PC-3 (cell line): Measurements from ENCODE around the gene SF3B2. TPM values are rescaled to one million over a fixed set of nuclear protein-coding genes. Genes with fewer than 3 reads are reported as not detected.

Source experiments
- ATAC-seq: fragments of 200-7000 bp; cut with Tn5 transposase; 2 replicates; pipeline ENCODE4 v1.9.1; 2020; ENCODE audit warnings: mild to moderate bottlenecking, moderate library complexity
- BruUV-seq: library from RNA; stranded (reverse); fragments of 400-500 nt; replicated peaks from 2 replicates; lab custom pipeline; 2021; lab: Mats Ljungman, UMichigan
- CTCF ChIA-PET: fragments of 300-600 bp; sonication (Branson Sonifier 250); formaldehyde crosslinking; loops from one replicate; lab custom pipeline; 2022; ENCODE audit warnings: antibody characterized with exemption; lab: Charles Lee
- POLR2A ChIA-PET: fragments of 300-600 bp; sonication (Branson Sonifier 250); formaldehyde crosslinking; loops from one replicate; lab custom pipeline; 2022; ENCODE audit warnings: antibody characterized with exemption; ENCODE audit not compliant: unreplicated experiment; lab: Charles Lee
- DNase-seq: peaks from one replicate; pipeline ENCODE4 v3.0.0-alpha.2; 2015
- H2AFZ ChIP-seq: fragments of 300-600 bp; sonication (generic); 2 replicates; pipeline ENCODE4 v1.6.0; 2016; ENCODE audit warnings: antibody characterized with exemption, low read length
- H3F3A ChIP-seq: fragments of 300-600 bp; sonication (generic); one replicate; pipeline ENCODE4 v1.6.0; 2017; ENCODE audit warnings: antibody characterized with exemption, low read length, control low read depth, mild to moderate bottlenecking; ENCODE audit not compliant: unreplicated experiment
- H3K27ac ChIP-seq: fragments of 300-600 bp; sonication (generic); 2 replicates; pipeline ENCODE4 v1.5.1; 2016; ENCODE audit warnings: mild to moderate bottlenecking, low read length
- H3K27me3 ChIP-seq: fragments of 300-600 bp; sonication (generic); 2 replicates; pipeline ENCODE4 v1.6.1; 2016; ENCODE audit warnings: low read length, mixed read lengths
- H3K36me3 ChIP-seq: fragments of 300-600 bp; sonication (generic); 2 replicates; pipeline ENCODE4 v1.6.1; 2016; ENCODE audit warnings: low read depth, mixed run types, low read length, mixed read lengths
- H3K4me1 ChIP-seq: fragments of 300-600 bp; sonication (generic); 2 replicates; pipeline ENCODE4 v1.5.1; 2016; ENCODE audit warnings: low read length; ENCODE audit not compliant: insufficient read depth
- H3K4me2 ChIP-seq: fragments of 300-600 bp; sonication (generic); 2 replicates; pipeline ENCODE4 v1.6.0; 2016; ENCODE audit warnings: low read length
- H3K4me3 ChIP-seq: fragments of 300-600 bp; sonication (generic); 2 replicates; pipeline ENCODE4 v1.5.1; 2016; ENCODE audit warnings: mild to moderate bottlenecking, low read length, mixed read lengths
- H3K79me2 ChIP-seq: fragments of 300-600 bp; sonication (generic); 2 replicates; pipeline ENCODE4 v1.6.1; 2017; ENCODE audit warnings: low read length, mixed read lengths
- H3K9ac ChIP-seq: fragments of 300-600 bp; sonication (generic); 2 replicates; pipeline ENCODE4 v1.6.0; 2016; ENCODE audit warnings: mild to moderate bottlenecking, low read length
- H3K9me2 ChIP-seq: fragments of 300-600 bp; sonication (generic); replicated peaks from 2 replicates; pipeline ENCODE4 v1.6.1; 2016; ENCODE audit warnings: mixed run types, low read length, mixed read lengths
- H3K9me3 ChIP-seq: fragments of 300-600 bp; sonication (generic); 2 replicates; pipeline ENCODE4 v1.6.1; 2016; ENCODE audit warnings: low read length, mixed read lengths
- H4K20me1 ChIP-seq: fragments of 300-600 bp; sonication (generic); 2 replicates; pipeline ENCODE4 v1.6.1; 2016; ENCODE audit warnings: low read length, mixed read lengths
- CTCF ChIP-seq: fragments of 300-600 bp; sonication (generic); conservative IDR thresholded peaks from 2 replicates; pipeline ENCODE4 v1.5.1; 2017; ENCODE audit warnings: antibody characterized with exemption, low read depth, mild to moderate bottlenecking, low read length
- EZH2 ChIP-seq: fragments of 300-600 bp; sonication (generic); IDR thresholded peaks from one replicate; pipeline ENCODE4 v1.6.1; 2017; ENCODE audit warnings: antibody characterized with exemption, mild to moderate bottlenecking, low read length; ENCODE audit not compliant: unreplicated experiment
- EZH2phosphoT487 ChIP-seq: fragments of 300-600 bp; sonication (generic); IDR thresholded peaks from 2 replicates; pipeline ENCODE4 v1.6.1; 2018; ENCODE audit warnings: mild to moderate bottlenecking, antibody characterized with exemption, low read length, borderline replicate concordance
- intact Hi-C: fragments of 100-400 bp; cut with micrococcal nuclease; formaldehyde crosslinking; loops from 2 replicates; pipeline ENCODE4 v1.9.0; 2023
- total RNA-seq: library from RNA; depleted of rRNA; stranded (reverse); fragments of >200 nt; gene quantifications from 2 replicates; pipeline ENCODE4 v1.2.3, GENCODE V29; 2014

Gene SF3B2
- total RNA-seq, 1 experiment from 2014 or later, result 241 TPM

GRCh38 chr11:66073669-66074068 lies 21.5 kb downstream of the SF3B2 start:
- Histone ChIP-seq H3K9me2 (no peaks in the 10 kb centered on the region), H2AFZ (no peak overlapping the region), H3K27ac (no peak overlapping the region), H3K4me3 (no peak overlapping the region), H3K36me3 (peaks cover 7% of the 10 kb centered on the region), H3K79me2 (peaks cover 61% of the 10 kb centered on the region), H3K4me1 (peaks cover 25% of the 10 kb centered on the region), H3K9me3 (no peaks in the 10 kb centered on the region), H3F3A (peaks cover 7% of the 10 kb centered on the region), H4K20me1 (no peaks in the 10 kb centered on the region), H3K9ac (no peak overlapping the region), H3K4me2 (no peak overlapping the region), H3K27me3 (no peaks in the 10 kb centered on the region)
- ATAC-seq (no peak), DNase-seq (no peak)
- BruUV-seq, result no TSS peak
- POLR2A ChIA-PET, result interaction anchor here (0.6 to 0.7 kb wide), 2 partner anchors 158 to 240 kb away, joined by 3 to 24 read pairs; no protein-coding TSS in a partner anchor
- intact Hi-C loops, result loop anchor here (5.0 kb wide), 1 partner anchor 39 kb away; no protein-coding TSS in a partner anchor
- CTCF ChIA-PET, result no interaction called here
- TF ChIP-seq CTCF (no peak), EZH2 (no peak), EZH2phosphoT487 (no peak)

GRCh38 chr11:66075273-66075672 lies 23.1 kb downstream of the SF3B2 start:
- H3K9ac ChIP-seq, result no peak overlapping the region
- H4K20me1 ChIP-seq, result no peaks in the 10 kb centered on the region
- H3K36me3 ChIP-seq, result no peaks in the 10 kb centered on the region; the same call in none of the 2 replicates
- no peaks in the 10 kb centered on the region for H3K9me2 ChIP-seq
- H2AFZ ChIP-seq, result no peak overlapping the region
- no peak for TF ChIP-seq CTCF
- no peak for TF ChIP-seq EZH2
- TF ChIP-seq EZH2phosphoT487, result no peak
- ATAC-seq (no peak), DNase-seq (no peak)
- peaks cover 75% of the 10 kb centered on the region for H3K79me2 ChIP-seq
- intact Hi-C loops, result no loop called here
- no peaks in the 10 kb centered on the region for H3K9me3 ChIP-seq
- ChIA-PET CTCF (no interaction called here), POLR2A (interaction anchor here (0.6 kb wide), 1 partner anchor 19 kb away, joined by 4 read pairs; no protein-coding TSS in a partner anchor)
- no peak overlapping the region for H3K27ac ChIP-seq
- H3K27me3 ChIP-seq, result no peaks in the 10 kb centered on the region
- BruUV-seq, result no TSS peak
- no peak overlapping the region for H3K4me2 ChIP-seq
- H3K4me1 ChIP-seq, result peaks cover 26% of the 10 kb centered on the region
- no peak overlapping the region for H3K4me3 ChIP-seq
- no peaks in the 10 kb centered on the region for H3F3A ChIP-seq

GRCh38 chr11:66076561-66076960 lies 24.4 kb downstream of the SF3B2 start:
- no peak for ATAC-seq
- no TSS peak for BruUV-seq
- Histone ChIP-seq H3K9ac (no peak overlapping the region), H3F3A (no peaks in the 10 kb centered on the region), H3K4me3 (no peak overlapping the region), H3K4me1 (peaks cover 34% of the 10 kb centered on the region), H3K9me3 (no peaks in the 10 kb centered on the region), H2AFZ (no peak overlapping the region), H3K4me2 (no peak overlapping the region), H4K20me1 (no peaks in the 10 kb centered on the region), H3K36me3 (no peaks in the 10 kb centered on the region; the same call in none of the 2 replicates), H3K27ac (no peak overlapping the region), H3K79me2 (peaks cover 72% of the 10 kb centered on the region), H3K27me3 (no peaks in the 10 kb centered on the region), H3K9me2 (no peaks in the 10 kb centered on the region)
- CTCF ChIA-PET, result no interaction called here
- DNase-seq, result no peak
- TF ChIP-seq EZH2 (no peak), CTCF (no peak), EZH2phosphoT487 (no peak)
- POLR2A ChIA-PET, result no interaction called here
- intact Hi-C loops, result no loop called here
